Upper lobe of right lung (tissue), 1 donor: ENCODE data around the gene LTBP2. TPM values are rescaled to one million over a fixed set of nuclear protein-coding genes. Genes with fewer than 3 reads are reported as not detected.
A peak's percentile ranks its signal among the peaks of the same experiment; 100 is the strongest.

Experiments
- ATAC-seq: fragments of 200-7000 bp; cut with Tn5 transposase; one replicate; pipeline ENCODE4 v1.9.1; 2020; ENCODE audit warnings: mild to moderate bottlenecking, moderate library complexity
- DNase-seq: peaks from one replicate; pipeline ENCODE4 v3.0.0-alpha.2; 2020
- H3K27ac ChIP-seq: fragments of 200-600 bp; one replicate; pipeline ENCODE4 v1.8.0; 2022
- H3K27me3 ChIP-seq: fragments of 200-600 bp; one replicate; pipeline ENCODE4 v1.8.0; 2022; ENCODE audit warnings: mild to moderate bottlenecking
- H3K36me3 ChIP-seq: fragments of 200-600 bp; one replicate; pipeline ENCODE4 v1.8.0; 2022
- H3K4me1 ChIP-seq: fragments of 200-600 bp; one replicate; pipeline ENCODE4 v1.8.0; 2022
- H3K4me3 ChIP-seq: fragments of 200-600 bp; one replicate; pipeline ENCODE4 v1.8.0; 2022; ENCODE audit warnings: mild to moderate bottlenecking
- H3K9me3 ChIP-seq: fragments of 200-600 bp; one replicate; pipeline ENCODE4 v1.8.0; 2022
- CTCF ChIP-seq: fragments of 200-600 bp; IDR thresholded peaks from one replicate; pipeline ENCODE4 v1.8.0; 2022; ENCODE audit warnings: antibody characterized with exemption
- intact Hi-C: fragments of 100-400 bp; cut with DNase I; formaldehyde crosslinking; loops from one replicate; pipeline ENCODE4 v1.11.0; 2022
- total RNA-seq: library from RNA; stranded (reverse); fragmentation: NEBNext Ultra II Directional; extraction: Animal tissue kit (Norgen Biotek cat#: 25700); gene quantifications from one replicate; pipeline ENCODE4 v1.2.1, GENCODE V29; 2021
- donor health status: DM: no; HTN: yes; CAD: no; lungs with severe emphysema.

LTBP2 gene
- total RNA-seq, 1 donor from 2014 or later, result 117 TPM

- Histone ChIP-seq H3K27me3 (no peaks in the 10 kb centered on the region), H3K27ac (peak overlapping the region; percentile 91), H3K4me1 (peaks cover 30% of the 10 kb centered on the region), H3K9me3 (no peaks in the 10 kb centered on the region), H3K4me3 (peak overlapping the region; percentile 78), H3K36me3 (peaks cover 6% of the 10 kb centered on the region)
- no peak for ATAC-seq
- DNase-seq, result no peak
- intact Hi-C loops, result no loop called here
- peak; percentile 34 for TF ChIP-seq CTCF
Measured at GRCh38 chr14:74491956-74492775, 119.9 kb downstream of the LTBP2 start.

- Histone ChIP-seq H3K27me3 (no peaks in the 10 kb centered on the region), H3K27ac (peak overlapping the region; percentile 91), H3K4me1 (peaks cover 46% of the 10 kb centered on the region), H3K9me3 (no peaks in the 10 kb centered on the region), H3K36me3 (peaks cover 10% of the 10 kb centered on the region), H3K4me3 (peak overlapping the region; percentile 78)
- intact Hi-C loops, result no loop called here
- no peak for TF ChIP-seq CTCF
- ATAC-seq, result no peak
- DNase-seq, result no peak
Measured at GRCh38 chr14:74490486-74490885, 121.6 kb downstream of the LTBP2 start.

GRCh38 chr14:74488786-74489397 lies 123.1 kb downstream of the LTBP2 start:
- no peak overlapping the region for H3K27ac ChIP-seq
- peaks cover 25% of the 10 kb centered on the region for H3K36me3 ChIP-seq
- no peaks in the 10 kb centered on the region for H3K9me3 ChIP-seq
- TF ChIP-seq CTCF, result no peak
- intact Hi-C loops, result no loop called here
- DNase-seq (no peak), ATAC-seq (peak; percentile 23)
- no peaks in the 10 kb centered on the region for H3K27me3 ChIP-seq
- H3K4me3 ChIP-seq, result peak overlapping the region; percentile 32
- peaks cover 43% of the 10 kb centered on the region for H3K4me1 ChIP-seq

- intact Hi-C loops, result no loop called here
- no peak overlapping the region for H3K4me3 ChIP-seq
- peaks cover 43% of the 10 kb centered on the region for H3K4me1 ChIP-seq
- no peak overlapping the region for H3K27ac ChIP-seq
- ATAC-seq, result no peak
- no peaks in the 10 kb centered on the region for H3K9me3 ChIP-seq
- DNase-seq, result no peak
- TF ChIP-seq CTCF, result no peak
- no peaks in the 10 kb centered on the region for H3K27me3 ChIP-seq
- peaks cover 51% of the 10 kb centered on the region for H3K36me3 ChIP-seq
Measured at GRCh38 chr14:74486164-74486563, 125.9 kb downstream of the LTBP2 start.

GRCh38 chr14:74483321-74483720 lies 128.7 kb downstream of the LTBP2 start:
- Histone ChIP-seq H3K27me3 (no peaks in the 10 kb centered on the region), H3K4me3 (no peak overlapping the region), H3K9me3 (no peaks in the 10 kb centered on the region), H3K36me3 (peaks cover 79% of the 10 kb centered on the region), H3K27ac (no peak overlapping the region), H3K4me1 (peaks cover 27% of the 10 kb centered on the region)
- no peak for DNase-seq
- TF ChIP-seq CTCF, result no peak
- intact Hi-C loops, result no loop called here
- ATAC-seq, result no peak
